Caki2 (cell line): ENCODE measurements around the gene SORCS2. TPM values are rescaled to one million over a fixed set of nuclear protein-coding genes. Genes with fewer than 3 reads are reported as not detected.

Experiments used
- DNase-seq: peaks from one replicate; pipeline ENCODE4 v3.0.0-alpha.2; 2015; ENCODE audit warnings: low read depth
- in situ Hi-C: cut with HindIII; loops from 2 replicates; pipeline ENCODE4 v1.10.0; 2016; ENCODE audit warnings: low sequenced_read_pairs, low pct_unique_long_range_greater_than_20kb, mixed read lengths
- total RNA-seq: library from RNA; depleted of rRNA; stranded (reverse); fragments of >200 nt; shearing (Covaris generic); gene quantifications from 2 replicates; pipeline ENCODE4 v1.2.3, GENCODE V29; 2014; ENCODE audit warnings: low replicate concordance

Gene SORCS2
- total RNA-seq, 1 experiment from 2014 or later: 1.4 TPM

DNA sequence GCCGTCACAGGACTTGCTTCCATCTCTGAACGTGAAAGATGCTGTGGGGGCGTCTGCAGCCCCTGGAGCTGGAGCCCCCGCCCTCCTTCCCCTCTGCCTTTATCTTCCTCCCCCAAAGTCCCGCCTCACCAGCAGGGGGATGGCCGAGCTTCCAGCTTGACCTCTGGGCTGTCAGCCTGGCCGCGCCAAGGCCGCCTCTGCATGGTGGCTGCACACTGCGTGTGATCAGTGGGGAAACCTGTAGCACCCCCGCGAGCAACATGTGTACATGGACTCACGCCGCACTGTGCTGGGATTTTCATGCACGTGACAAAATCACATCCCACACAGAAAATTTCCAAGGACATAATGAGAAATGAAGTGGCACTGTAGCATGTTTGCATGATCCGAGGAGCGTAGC, 268.9 kb downstream of the SORCS2 start:
- in situ Hi-C loops: no loop called here
- no peak for DNase-seq

DNA sequence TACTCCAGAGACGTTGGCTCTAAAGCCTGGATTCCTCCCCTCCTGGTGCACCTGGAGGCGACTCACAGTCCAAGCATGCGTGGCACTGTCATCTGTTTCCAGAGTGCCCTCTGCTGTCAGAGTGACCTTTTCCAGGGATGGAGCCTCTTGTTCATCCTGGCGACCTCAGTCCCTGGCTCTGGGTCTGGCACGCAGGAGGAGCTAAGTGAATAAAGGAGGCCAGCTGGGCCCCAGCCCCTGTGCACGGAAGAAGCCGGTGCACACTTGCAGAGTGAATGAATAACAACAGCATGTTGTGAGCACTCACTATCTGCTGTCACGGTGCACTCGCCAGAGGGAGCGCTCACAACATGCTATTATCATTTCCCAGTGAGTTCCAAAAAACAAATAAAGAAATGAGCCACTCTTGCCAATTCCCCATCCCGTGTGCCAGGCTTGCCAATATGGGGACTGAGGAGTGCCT, 270.2 kb downstream of the SORCS2 start:
- in situ Hi-C loops: no loop called here
- peak; percentile 32 for DNase-seq

DNA sequence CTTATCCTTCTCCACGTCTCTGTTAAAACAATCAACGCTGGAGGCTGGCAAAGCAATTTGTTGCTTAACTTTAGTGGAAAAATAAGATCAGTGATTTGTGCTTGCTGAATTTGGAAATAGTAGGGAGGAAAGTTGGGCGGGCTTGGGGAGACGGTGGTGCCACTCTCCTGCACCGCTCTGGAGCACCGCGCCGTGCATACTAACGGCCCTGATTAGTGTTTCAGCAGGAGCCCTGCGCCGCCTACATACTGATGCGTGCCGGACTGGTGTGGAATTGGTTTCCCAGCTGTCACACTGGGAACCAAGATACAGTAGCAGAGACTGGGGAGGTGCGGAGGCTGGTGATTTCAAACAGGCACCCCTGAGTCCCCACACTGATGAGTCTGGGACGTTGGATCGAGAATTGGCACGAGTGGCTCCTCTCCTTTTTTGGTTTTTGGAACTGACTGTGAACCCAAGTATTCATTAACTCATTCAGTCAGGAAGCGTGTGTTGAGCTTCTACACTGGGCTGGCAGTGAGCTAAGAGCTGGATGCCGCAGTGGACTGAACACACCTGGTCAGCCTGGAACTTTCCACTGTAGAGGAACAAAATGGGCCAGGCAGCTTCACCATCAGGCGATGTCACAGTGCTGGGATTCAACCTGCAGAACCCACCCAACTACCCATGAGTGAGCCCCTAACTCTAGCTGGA, 271.4 kb downstream of the SORCS2 start:
- in situ Hi-C loops: no loop called here
- DNase-seq: no peak

DNA sequence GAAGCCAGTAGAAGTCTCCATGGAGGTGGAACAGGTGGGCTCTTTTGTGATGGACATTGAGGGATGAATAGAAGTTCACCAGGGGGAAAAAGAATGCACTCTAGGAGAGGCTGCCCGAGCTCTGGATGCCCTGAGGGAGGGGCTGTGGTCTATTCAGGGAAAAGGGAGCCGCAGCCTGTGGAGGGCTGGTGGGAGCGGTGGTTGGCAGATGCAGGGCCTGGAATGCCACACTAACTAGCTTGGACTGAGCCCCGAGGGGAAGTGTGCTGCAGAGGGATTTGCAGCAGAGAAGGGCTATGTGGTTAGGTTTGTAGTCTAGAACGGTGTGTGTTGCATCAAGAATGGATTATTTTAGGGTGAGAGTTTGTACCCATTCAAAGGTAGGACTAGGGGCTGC, 271.9 kb downstream of the SORCS2 start:
- no peak for DNase-seq
- in situ Hi-C loops: no loop called here

DNA sequence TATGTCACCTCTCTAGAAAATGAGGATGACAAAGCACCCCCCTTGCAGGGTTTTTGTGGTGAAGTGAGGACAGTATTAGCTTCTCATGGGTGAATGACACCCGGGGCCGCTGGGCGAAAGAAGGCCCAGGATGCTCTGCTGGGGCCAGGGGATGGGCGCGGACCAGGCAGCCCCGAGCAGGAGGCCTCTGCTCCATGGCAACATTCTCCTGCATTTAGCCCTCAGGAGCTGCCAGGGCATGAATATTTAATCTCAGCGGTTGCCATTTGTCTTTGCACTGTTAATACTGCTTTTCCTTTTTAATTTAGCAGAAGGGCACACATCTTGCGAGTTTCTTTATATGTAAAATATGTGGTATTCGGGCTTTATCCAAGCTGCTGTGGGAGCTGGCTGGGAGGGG, 272.7 kb downstream of the SORCS2 start:
- in situ Hi-C loops: no loop called here

DNA sequence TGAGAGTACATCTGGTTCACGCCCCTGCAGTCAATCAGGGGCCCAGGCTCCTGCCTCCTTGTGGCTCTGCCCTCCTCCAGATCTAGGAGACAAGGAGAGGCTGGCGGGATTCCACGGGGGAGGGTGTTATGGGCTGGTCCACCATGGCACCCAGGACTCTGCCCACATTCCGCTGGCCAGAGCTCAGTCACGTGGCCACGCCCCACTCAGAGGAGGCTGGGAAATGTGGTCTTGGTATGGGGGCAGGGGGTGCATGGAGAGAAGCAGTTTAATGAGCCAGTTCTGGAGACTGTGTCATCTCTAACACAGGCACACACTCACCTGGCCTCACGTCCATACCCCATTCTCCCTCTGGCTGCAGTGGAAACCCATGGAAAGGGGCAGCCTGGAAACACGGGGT, 273.9 kb downstream of the SORCS2 start:
- in situ Hi-C loops: no loop called here
- DNase-seq: no peak

More for the DNA sequence above, 272.7 kb downstream of the SORCS2 start:
- DNase-seq: no peak

DNA sequence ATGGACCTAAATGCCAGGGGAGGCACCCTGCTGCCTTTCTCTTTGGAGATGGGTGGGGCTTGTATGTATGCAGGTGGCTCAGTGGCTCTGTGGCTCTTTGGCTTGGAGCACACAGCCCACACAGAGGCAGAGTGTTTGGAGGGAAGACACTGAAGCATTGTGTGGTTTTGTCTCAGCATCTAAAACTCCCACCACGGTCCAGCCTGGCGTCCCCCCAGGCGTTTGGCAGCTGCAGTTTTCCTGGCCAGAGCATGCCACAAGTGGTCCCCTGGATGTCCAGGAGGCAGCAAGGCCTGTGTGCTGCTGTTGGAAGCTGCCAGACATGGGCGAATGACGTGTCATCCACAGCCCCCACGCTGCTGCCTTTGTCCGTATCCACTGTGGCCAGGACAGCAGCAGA, 274.6 kb downstream of the SORCS2 start:
- in situ Hi-C loops: no loop called here
- DNase-seq: no peak

DNA sequence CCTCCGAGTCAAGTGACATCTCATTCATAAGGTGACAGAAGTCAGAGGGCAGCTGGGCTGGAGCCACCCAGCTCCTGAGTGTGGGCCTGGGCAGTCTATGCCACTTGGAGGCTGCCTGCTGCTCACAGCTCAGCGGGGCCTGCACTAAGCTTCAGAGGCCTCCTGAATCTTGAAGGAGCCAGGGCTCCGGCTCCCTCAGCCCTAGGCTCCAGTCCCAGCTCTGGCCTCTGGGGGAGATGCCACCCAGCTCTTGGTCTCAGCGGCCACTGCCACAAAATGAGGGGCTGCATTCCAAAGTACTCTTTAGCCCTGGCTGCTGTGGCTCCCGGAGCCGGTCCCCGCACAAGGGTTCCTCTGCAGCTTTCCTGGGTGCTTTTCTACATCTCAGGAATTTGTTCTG, 275.1 kb downstream of the SORCS2 start:
- in situ Hi-C loops: no loop called here
- no peak for DNase-seq

DNA sequence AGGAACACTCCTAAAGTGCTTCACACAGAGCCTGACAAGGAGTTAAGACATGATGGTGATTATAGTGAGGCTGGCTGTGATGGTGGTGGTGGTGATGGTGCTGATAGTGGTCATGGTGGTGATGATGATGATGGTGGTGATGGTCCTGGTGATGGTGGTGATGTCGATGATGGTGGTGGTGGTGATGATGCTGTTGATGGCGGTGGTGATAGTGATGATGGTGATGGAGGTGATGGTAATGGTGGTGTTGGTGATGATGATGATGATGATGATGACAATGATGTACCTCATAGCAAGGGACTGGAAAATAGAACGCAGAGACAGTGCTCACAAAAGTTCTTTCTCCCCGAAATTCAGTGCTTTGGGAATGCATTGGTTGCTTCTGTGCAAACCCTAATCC, 276.7 kb downstream of the SORCS2 start:
- DNase-seq: no peak
- in situ Hi-C loops: no loop called here

DNA sequence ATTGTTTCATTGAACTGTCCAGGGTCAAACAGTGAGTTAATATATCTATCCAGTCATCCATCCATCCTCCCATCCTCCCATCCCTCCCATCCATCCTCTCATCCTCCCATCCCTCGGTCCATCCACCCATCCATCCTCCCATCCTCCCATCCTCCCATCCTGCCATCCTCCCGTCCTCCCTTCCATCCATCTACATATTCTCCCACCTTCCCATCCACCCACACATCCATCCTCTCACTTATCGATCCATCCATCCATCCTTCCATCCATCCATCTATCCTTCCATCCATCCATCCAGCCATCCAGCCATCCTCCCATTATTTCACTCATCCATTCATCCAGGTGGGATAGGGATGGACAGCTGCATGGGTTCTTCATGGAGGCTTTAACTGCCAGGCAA, 277.8 kb downstream of the SORCS2 start:
- in situ Hi-C loops: no loop called here
- DNase-seq: no peak

DNA sequence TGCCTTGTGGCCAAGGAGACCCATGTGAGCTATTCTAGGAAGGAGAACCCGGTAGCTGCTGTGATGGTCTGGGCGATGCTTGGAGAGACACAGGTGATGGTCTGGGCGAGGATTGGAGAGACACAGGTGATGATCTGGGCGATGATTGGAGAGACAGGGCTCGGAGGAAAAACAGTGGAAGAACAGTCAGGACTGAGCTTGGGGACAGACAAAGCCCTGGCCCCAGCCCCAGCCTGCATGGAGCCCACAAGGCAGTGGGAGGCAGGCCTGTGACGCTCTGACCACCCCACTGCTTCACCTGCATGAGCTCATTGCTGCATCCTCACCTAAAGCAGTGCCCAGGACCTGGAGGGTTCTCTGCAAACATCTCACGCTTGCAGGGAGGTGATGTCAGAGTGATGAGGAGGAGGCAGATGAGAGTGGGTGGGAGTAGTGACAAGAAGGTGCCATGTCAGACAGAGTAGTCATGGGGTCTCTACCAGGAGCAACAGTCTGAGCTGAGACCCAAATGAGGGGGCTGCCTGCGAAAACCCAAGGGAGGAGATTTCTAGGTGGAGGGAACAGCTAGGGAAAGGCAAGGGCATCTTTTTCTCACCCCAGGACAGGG, 278.3 kb downstream of the SORCS2 start:
- in situ Hi-C loops: no loop called here
- no peak for DNase-seq

DNA sequence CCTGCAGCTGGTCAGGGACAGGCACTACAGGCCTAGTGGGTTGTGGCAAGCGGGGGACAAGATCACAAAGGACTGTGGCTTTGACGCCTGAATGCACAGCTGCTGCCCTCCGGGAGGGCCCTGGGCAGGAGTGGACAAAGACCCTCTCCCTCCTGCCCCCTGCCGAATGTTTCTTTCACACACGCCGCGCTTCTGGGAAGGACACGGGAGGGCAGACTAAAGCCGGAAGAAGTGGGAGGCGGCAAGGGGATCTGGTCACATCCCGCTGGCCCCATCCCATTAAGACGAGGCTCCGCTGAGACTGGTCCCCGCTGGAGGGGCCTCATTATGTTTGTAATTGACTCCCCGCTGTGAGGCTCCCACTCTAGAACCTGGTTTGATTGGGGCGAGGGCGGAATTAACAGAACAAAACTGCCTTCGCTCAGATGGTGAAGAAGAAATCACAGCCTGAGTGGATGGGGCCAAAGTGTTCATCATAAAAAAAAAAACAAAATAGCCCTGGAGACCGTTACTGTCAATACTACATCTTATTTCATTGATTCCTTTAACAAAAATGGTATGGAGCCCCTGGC, 280.2 kb downstream of the SORCS2 start:
- DNase-seq: no peak
- in situ Hi-C loops: no loop called here

DNA sequence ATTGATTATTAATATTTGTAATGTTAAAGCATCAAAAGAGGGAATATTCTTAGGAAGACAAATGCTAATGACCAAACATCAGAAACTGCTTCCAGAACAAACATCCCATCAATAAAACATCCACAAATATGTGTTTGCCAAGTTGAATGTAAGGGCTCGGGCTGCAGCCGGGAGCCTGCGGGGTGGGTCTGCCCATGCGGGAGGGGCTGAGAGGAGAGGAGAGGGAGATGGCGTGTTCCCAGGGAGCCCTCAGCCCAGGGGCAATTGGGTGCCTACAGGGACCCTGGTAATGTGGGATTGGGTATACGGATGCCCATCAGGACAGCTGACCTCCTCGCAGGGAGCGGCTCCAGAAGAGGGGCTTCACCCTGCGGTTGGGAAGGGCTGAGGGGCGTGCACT, 280.7 kb downstream of the SORCS2 start:
- in situ Hi-C loops: no loop called here
- DNase-seq: no peak

DNA sequence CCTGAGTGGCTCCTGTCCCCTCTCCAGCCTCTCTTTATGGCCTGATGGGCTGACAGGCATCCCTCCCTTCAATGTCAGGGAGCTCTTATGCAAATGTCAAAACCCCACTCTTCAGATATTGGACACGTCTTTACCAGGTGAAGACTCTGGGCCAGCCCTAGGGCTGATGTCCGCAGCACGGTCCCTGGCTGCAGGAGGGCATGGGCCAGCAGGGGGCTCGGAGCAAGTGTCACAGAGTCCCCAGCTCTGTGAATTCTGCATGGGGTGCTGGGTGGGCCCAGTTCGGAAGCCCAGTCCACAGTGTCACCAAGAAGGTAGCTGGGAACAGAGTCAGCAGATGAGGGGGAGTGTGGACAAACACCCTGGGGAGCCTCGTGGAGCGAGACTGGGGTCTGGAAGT, 282.0 kb downstream of the SORCS2 start:
- in situ Hi-C loops: no loop called here
- DNase-seq: no peak

DNA sequence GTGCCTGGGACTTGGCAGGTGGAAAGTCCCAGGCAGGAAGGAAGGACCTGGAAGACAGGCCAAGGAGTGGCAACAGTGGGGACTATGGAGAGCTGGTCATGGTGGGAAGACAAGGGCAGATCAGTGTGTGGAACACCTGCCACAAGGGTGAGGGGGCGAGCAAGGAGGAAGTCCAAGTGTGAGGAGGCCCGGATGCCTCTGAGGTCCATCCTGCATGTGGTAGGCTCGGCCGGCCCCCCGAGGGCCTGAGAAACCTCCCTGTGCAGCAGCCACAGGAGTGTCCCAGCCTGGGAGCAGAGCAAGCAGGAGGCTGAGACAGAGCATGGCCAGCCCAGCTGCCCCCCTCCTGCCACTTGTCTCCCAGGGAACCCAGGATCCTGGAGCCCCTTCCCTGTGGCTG, 282.9 kb downstream of the SORCS2 start:
- in situ Hi-C loops: no loop called here
- no peak for DNase-seq

DNA sequence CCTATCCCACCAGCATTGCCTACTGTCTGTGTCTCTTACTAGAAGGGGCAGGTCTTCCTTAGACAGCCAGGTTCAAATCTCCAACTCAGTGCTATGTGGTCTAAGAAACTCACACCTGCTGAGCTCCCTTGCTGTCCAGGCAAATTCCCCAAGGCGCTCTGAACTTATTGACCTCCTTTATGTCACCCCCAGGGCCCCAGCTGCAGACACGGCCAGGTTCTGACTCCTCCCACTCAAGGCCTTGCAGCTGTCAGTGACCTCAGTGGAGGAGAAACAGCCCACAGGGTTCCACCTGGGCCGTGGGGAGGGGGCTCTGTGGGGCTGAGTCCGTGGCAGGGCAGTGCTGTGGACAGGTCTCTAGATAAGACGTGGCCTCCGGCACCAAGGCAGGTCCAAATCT, 284.5 kb downstream of the SORCS2 start:
- in situ Hi-C loops: no loop called here
- no peak for DNase-seq

DNA sequence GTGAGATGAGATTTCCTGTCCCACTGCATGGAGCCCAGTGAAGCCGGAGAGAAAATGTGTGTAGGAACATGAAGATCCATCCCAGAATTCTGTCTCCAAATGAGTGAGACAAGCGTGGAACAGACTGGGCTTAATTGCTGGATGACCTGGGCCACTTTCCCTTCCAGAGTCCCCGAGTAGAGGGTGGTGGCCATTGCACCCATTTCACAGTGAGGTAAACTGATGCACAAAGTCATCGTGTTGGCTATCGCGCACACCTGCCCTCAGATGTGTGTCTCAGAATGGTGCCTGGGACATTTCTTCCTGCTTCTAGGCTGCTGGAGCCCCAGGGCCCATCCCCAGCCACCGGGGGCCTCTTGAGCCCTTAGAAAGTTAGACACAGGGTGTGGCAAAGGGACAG, 285.4 kb downstream of the SORCS2 start:
- in situ Hi-C loops: no loop called here
- DNase-seq: no peak

DNA sequence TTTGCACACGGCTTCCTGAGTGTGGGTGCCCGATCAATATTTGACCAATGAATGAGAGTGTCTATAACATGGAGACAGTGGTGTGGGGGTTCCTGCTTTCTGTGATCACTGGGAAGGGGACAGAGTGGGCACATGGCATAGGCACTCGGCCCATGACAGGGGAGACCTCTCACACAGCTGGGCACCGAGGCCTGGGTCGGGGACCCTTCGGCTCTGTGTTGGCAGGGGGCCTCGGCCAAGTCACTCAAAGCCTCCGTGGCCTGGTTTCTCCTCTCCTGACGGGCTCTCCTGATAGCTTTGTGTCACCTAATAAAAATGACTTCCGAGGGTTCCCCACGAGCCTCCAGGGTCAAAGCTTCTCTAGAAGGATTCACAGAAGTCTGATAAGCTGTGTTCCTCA, 286.3 kb downstream of the SORCS2 start:
- DNase-seq: no peak
- in situ Hi-C loops: no loop called here

DNA sequence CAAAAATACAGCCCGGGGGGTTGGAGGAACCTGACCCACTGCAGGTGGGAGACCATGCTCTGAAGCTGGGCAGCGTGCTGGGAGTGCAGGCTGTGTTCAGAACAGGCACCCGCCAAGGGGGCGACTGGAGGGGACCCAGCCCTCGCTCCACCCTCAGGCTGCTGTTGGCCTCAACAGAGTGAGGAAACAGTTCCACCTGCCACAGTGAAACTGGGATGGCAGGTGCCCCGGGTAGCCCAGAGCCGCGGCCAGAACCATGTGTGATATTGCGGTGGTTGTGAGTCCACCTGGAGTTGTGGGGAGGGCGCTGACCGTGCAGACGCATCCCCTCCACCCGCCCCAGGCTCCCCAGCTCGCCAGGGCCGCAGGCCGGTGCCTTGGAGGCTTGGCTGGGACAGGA, 288.1 kb downstream of the SORCS2 start:
- DNase-seq: no peak
- in situ Hi-C loops: no loop called here

DNA sequence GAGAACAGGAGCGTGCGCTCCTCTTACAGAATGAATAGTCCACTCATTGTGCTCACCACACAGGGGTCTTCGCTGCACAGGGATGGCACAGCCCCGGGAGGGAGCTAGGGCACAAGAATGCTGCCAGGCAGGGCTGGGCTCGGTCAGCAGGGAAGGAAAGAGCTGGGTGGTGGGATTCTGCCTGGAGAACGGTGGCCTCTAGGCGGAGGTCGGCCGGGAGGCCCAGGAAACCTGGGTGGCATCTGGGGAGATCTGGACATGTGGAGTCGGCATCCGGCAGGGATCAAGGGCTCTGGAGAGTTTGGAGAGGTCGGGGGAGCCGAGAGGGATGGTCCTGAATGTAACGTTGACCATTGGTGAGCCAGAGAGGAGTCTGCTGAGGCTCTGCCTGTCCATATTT, 288.9 kb downstream of the SORCS2 start:
- DNase-seq: no peak
- in situ Hi-C loops: no loop called here
